HepG2 (cell line): ENCODE results near the gene SEMA3F. TPM values are rescaled to one million over a fixed set of nuclear protein-coding genes. Genes with fewer than 3 reads are reported as not detected.

Source experiments
- AGO2 ChIP-seq: fragments of 200-400 bp; formaldehyde crosslinking; optimal IDR thresholded peaks from 2 replicates; pipeline ENCODE3; 2017; ENCODE audit warnings: mild to moderate bottlenecking, low read depth, low read length, moderate library complexity
- BRCA1 ChIP-seq: sonication (generic); formaldehyde crosslinking; IDR thresholded peaks from 2 replicates; pipeline ENCODE4 v1.4.0; 2020; ENCODE audit warnings: missing genetic modification reagents
- ESRRA ChIP-seq: sonication (generic); formaldehyde crosslinking; IDR thresholded peaks from 2 replicates; pipeline ENCODE4 v1.5.1; 2020; ENCODE audit warnings: mild to moderate bottlenecking, low read depth, missing genetic modification reagents
- KDM4B ChIP-seq: sonication (generic); formaldehyde crosslinking; IDR thresholded peaks from 2 replicates; pipeline ENCODE4 v1.4.0; 2020; ENCODE audit warnings: missing genetic modification reagents
- NFYB ChIP-seq: sonication (generic); formaldehyde crosslinking; IDR thresholded peaks from 2 replicates; pipeline ENCODE4 v1.4.0; 2020; ENCODE audit warnings: missing genetic modification reagents
- REL ChIP-seq: sonication (generic); formaldehyde crosslinking; conservative IDR thresholded peaks from 2 replicates; pipeline ENCODE4 v1.8.0; 2022; ENCODE audit warnings: mild to moderate bottlenecking, missing genetic modification reagents, moderate library complexity
- RFXAP ChIP-seq: sonication (generic); formaldehyde crosslinking; IDR thresholded peaks from 2 replicates; pipeline ENCODE4 v1.4.0; 2020; ENCODE audit warnings: missing genetic modification reagents, borderline replicate concordance
- SPEN ChIP-seq: sonication (generic); formaldehyde crosslinking; IDR thresholded peaks from 2 replicates; pipeline ENCODE4 v1.5.1; 2020; ENCODE audit warnings: low read depth, mild to moderate bottlenecking, missing genetic modification reagents
- ZFYVE20 ChIP-seq: sonication (generic); formaldehyde crosslinking; IDR thresholded peaks from 2 replicates; pipeline ENCODE4 v1.8.0; 2023; ENCODE audit warnings: low read depth, mild to moderate bottlenecking, moderate library complexity, missing genetic modification reagents, borderline replicate concordance
- ZNF124 ChIP-seq: sonication (generic); formaldehyde crosslinking; IDR thresholded peaks from 2 replicates; pipeline ENCODE4 v1.4.0; 2020; ENCODE audit warnings: missing genetic modification reagents
- ZNF441 ChIP-seq: sonication (generic); formaldehyde crosslinking; IDR thresholded peaks from 2 replicates; pipeline ENCODE4 v1.7.0; 2021; ENCODE audit warnings: missing genetic modification reagents, borderline replicate concordance
- ZNF615 ChIP-seq: sonication (generic); formaldehyde crosslinking; IDR thresholded peaks from 2 replicates; pipeline ENCODE4 v1.5.0; 2020; ENCODE audit warnings: mild to moderate bottlenecking, missing genetic modification reagents, borderline replicate concordance
- ZNF772 ChIP-seq: sonication (generic); formaldehyde crosslinking; IDR thresholded peaks from 2 replicates; pipeline ENCODE4 v1.5.0; 2020; ENCODE audit warnings: mild to moderate bottlenecking, missing genetic modification reagents
- ZNF775 ChIP-seq: sonication (generic); formaldehyde crosslinking; IDR thresholded peaks from 2 replicates; pipeline ENCODE4 v1.4.0; 2020; ENCODE audit warnings: missing genetic modification reagents, mild to moderate bottlenecking, moderate library complexity, borderline replicate concordance
- ZNF83 ChIP-seq: sonication (generic); formaldehyde crosslinking; IDR thresholded peaks from 2 replicates; pipeline ENCODE4 v1.4.0; 2020; ENCODE audit warnings: missing genetic modification reagents, mild to moderate bottlenecking, borderline replicate concordance
- ZNF841 ChIP-seq: sonication (generic); formaldehyde crosslinking; IDR thresholded peaks from 2 replicates; pipeline ENCODE4 v1.8.1; 2023; ENCODE audit warnings: missing genetic modification reagents, borderline replicate concordance
- polyA plus RNA-seq, 8 experiments: library from polyadenylated mRNA; depleted of rRNA in 3 of 8; stranded (reverse) in 7 of 8; unstranded in 1 of 8; fragments of >200 nt; fragmentation: Illumina TruSeq in 4 of 8; extraction: Trizol in 4 of 8; gene quantifications; 2 replicates each; pipeline versions ENCODE4 v1.2.1 to v1.2.3, GENCODE V29; 2011 to 2016; ENCODE audit warnings: low read depth in 4 of 8, missing spikeins in 1 of 8, mixed read lengths in 1 of 8; ENCODE audit not compliant: insufficient read depth in 1 of 8
- total RNA-seq, 5 experiments: library from RNA; depleted of rRNA; stranded (reverse); fragments of >200 nt; fragmentation: Illumina TruSeq; extraction: Trizol; gene quantifications; 2 replicates each; pipeline ENCODE4 v1.2.3, GENCODE V29; 2016; ENCODE audit warnings: low read depth in 1 of 5
- TF ChIP-seq, protein P1 (sequence below), 2 experiments: fragments of 450-650 bp in 1 of 2; sonication (generic) in 1 of 2; formaldehyde crosslinking in 1 of 2; IDR thresholded peaks; 2 replicates each; pipeline versions ENCODE4 v1.6.1 to v1.8.0; 2016 to 2022; ENCODE audit warnings: antibody characterized with exemption in 1 of 2, mild to moderate bottlenecking in 1 of 2, missing genetic modification reagents in 1 of 2
- TF ChIP-seq, protein P2 (sequence below): sonication (generic); formaldehyde crosslinking; IDR thresholded peaks from 2 replicates; pipeline ENCODE4 v1.5.0; 2020; ENCODE audit warnings: mild to moderate bottlenecking, missing genetic modification reagents

SEMA3F gene
- total and polyA plus RNA-seq, 2 of the 13 experiments (the other 11 are each of a cell fraction or from before 2014, with no cell fraction given), result 7.6 to 17.2 TPM

GRCh38 chr3:50210510-50211367 is 55.6 kb downstream of the SEMA3F start (continued):
- TF ChIP-seq, protein P1, sequence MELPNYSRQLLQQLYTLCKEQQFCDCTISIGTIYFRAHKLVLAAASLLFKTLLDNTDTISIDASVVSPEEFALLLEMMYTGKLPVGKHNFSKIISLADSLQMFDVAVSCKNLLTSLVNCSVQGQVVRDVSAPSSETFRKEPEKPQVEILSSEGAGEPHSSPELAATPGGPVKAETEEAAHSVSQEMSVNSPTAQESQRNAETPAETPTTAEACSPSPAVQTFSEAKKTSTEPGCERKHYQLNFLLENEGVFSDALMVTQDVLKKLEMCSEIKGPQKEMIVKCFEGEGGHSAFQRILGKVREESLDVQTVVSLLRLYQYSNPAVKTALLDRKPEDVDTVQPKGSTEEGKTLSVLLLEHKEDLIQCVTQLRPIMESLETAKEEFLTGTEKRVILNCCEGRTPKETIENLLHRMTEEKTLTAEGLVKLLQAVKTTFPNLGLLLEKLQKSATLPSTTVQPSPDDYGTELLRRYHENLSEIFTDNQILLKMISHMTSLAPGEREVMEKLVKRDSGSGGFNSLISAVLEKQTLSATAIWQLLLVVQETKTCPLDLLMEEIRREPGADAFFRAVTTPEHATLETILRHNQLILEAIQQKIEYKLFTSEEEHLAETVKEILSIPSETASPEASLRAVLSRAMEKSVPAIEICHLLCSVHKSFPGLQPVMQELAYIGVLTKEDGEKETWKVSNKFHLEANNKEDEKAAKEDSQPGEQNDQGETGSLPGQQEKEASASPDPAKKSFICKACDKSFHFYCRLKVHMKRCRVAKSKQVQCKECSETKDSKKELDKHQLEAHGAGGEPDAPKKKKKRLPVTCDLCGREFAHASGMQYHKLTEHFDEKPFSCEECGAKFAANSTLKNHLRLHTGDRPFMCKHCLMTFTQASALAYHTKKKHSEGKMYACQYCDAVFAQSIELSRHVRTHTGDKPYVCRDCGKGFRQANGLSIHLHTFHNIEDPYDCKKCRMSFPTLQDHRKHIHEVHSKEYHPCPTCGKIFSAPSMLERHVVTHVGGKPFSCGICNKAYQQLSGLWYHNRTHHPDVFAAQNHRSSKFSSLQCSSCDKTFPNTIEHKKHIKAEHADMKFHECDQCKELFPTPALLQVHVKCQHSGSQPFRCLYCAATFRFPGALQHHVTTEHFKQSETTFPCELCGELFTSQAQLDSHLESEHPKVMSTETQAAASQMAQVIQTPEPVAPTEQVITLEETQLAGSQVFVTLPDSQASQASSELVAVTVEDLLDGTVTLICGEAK (IDR thresholded peaks at IDR 0.05), result no peak
- TF ChIP-seq, protein P1 (CRISPR knock-in tag; IDR thresholded peaks at IDR 0.05), result no peak; the same call in 1 of the 2 replicates
- TF ChIP-seq ZNF775 (CRISPR knock-in tag), result no peak
- TF ChIP-seq ZFYVE20 (CRISPR knock-in tag), result no peak
- peak; percentile 58; the same call in 1 of the 2 replicates for TF ChIP-seq ZNF124 (CRISPR knock-in tag)
- TF ChIP-seq KDM4B, result no peak
- TF ChIP-seq SPEN (CRISPR knock-in tag), result no peak; the same call in none of the 2 replicates
- TF ChIP-seq REL (CRISPR knock-in tag), result no peak
- TF ChIP-seq AGO2, result peak; percentile 24
- no peak for TF ChIP-seq RFXAP (CRISPR knock-in tag)
- TF ChIP-seq ZNF772 (CRISPR knock-in tag), result no peak
- no peak for TF ChIP-seq ZNF841 (CRISPR knock-in tag)
- TF ChIP-seq ZNF615 (CRISPR knock-in tag), result no peak
- TF ChIP-seq ESRRA (CRISPR knock-in tag), result peak; percentile 78
- TF ChIP-seq, protein P2, sequence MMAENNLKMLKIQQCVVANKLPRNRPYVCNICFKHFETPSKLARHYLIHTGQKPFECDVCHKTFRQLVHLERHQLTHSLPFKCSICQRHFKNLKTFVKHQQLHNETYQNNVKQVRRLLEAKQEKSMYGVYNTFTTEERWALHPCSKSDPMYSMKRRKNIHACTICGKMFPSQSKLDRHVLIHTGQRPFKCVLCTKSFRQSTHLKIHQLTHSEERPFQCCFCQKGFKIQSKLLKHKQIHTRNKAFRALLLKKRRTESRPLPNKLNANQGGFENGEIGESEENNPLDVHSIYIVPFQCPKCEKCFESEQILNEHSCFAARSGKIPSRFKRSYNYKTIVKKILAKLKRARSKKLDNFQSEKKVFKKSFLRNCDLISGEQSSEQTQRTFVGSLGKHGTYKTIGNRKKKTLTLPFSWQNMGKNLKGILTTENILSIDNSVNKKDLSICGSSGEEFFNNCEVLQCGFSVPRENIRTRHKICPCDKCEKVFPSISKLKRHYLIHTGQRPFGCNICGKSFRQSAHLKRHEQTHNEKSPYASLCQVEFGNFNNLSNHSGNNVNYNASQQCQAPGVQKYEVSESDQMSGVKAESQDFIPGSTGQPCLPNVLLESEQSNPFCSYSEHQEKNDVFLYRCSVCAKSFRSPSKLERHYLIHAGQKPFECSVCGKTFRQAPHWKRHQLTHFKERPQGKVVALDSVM (CRISPR knock-in tag), result no peak
- TF ChIP-seq BRCA1 (CRISPR knock-in tag), result no peak
- TF ChIP-seq ZNF83, result no peak
- TF ChIP-seq ZNF441, result 0 out of 2 replicates have a peak, but pooled peaks have one; percentile 17
- TF ChIP-seq NFYB (CRISPR knock-in tag), result no peak
